Vagina (tissue), 2 donors: Measurements from ENCODE around the gene PDCL2. TPM values are rescaled to one million over a fixed set of nuclear protein-coding genes. Genes with fewer than 3 reads are reported as not detected.
"Not testable (repeated sequence)": the region's sequence is repeated elsewhere in the genome, so short reads cannot be mapped to it uniquely, and the experiment has no call there.

Experiments
- DNase-seq, 2 donors: peaks; one replicate each; pipeline ENCODE4 v3.0.0-alpha.2; 2017; ENCODE audit errors: extremely low spot score in 2 of 2
- H3K27ac ChIP-seq: fragments of 200-600 bp; sonication (generic); one replicate; pipeline ENCODE4 v1.5.1; 2019
- H3K27me3 ChIP-seq: fragments of 200-600 bp; sonication (generic); one replicate; pipeline ENCODE4 v1.5.1; 2019
- H3K36me3 ChIP-seq, 2 donors: fragments of 200-600 bp; sonication (generic); one replicate each; pipeline ENCODE4 v1.5.1; 2017 to 2019
- H3K4me1 ChIP-seq: fragments of 200-600 bp; sonication (generic); one replicate; pipeline ENCODE4 v1.5.1; 2019
- H3K4me3 ChIP-seq, 2 donors: fragments of 200-600 bp; sonication (generic); 1 replicate in 1 of 2; 2 replicates in 1 of 2; pipeline ENCODE4 v1.5.1; 2016 to 2019
- H3K9me3 ChIP-seq: fragments of 200-600 bp; sonication (generic); one replicate; pipeline ENCODE4 v1.5.1; 2019
- CTCF ChIP-seq, 3 experiments: fragments of 450-650 bp in 2 of 3; fragments of 200-600 bp in 1 of 3; sonication (generic) in 1 of 3; IDR thresholded peaks; one replicate each; pipeline ENCODE4 v1.5.1; 2017 to 2019; ENCODE audit warnings: antibody characterized with exemption in 3 of 3, mild to moderate bottlenecking in 2 of 3, moderate library complexity in 2 of 3
- POLR2A ChIP-seq, 2 donors: fragments of 450-650 bp; IDR thresholded peaks; one replicate each; pipeline ENCODE4 v1.6.1; 2017; ENCODE audit warnings: antibody characterized with exemption in 2 of 2, mild to moderate bottlenecking in 2 of 2, moderate library complexity in 2 of 2
- POLR2AphosphoS5 ChIP-seq, 2 donors: sonication (generic); formaldehyde crosslinking; IDR thresholded peaks; one replicate each; pipeline ENCODE4 v1.9.0; 2017; ENCODE audit warnings: antibody characterized with exemption in 2 of 2, mild to moderate bottlenecking in 2 of 2, low read depth in 1 of 2; ENCODE audit not compliant: insufficient read depth in 1 of 2
- intact Hi-C: fragments of 100-400 bp; cut with DNase I; formaldehyde crosslinking; loops from one replicate; pipeline ENCODE4 v1.15.1; 2023
- total RNA-seq: library from RNA; depleted of rRNA; stranded (reverse); fragments of >200 nt; gene quantifications from one replicate; pipeline ENCODE4 v1.2.3, GENCODE V29; 2016

The PDCL2 gene
- total RNA-seq, 1 donor from 2014 or later, result not detected

- no peaks in the 10 kb centered on the region for H3K9me3 ChIP-seq
- intact Hi-C loops, result no loop called here
Measured at GRCh38 chr4:55560096-55560495, 31.9 kb downstream of the PDCL2 start.

GRCh38 chr4:55554453-55555030, 37.5 kb downstream of the PDCL2 start:
- no peak for DNase-seq
- Histone ChIP-seq H3K27ac (peak overlapping the region; percentile 49), H3K36me3 (no peaks in the 10 kb centered on the region), H3K4me3 (no peak overlapping the region), H3K4me1 (peaks cover 6% of the 10 kb centered on the region), H3K27me3 (no peaks in the 10 kb centered on the region), H3K9me3 (no peaks in the 10 kb centered on the region)
- intact Hi-C loops, result no loop called here
- TF ChIP-seq POLR2A (IDR thresholded peaks at IDR 0.05), result no peak
- peak; percentile 21 to 48 (median 37) for TF ChIP-seq CTCF (IDR thresholded peaks at IDR 0.05)

More at GRCh38 chr4:55560096-55560495, 31.9 kb downstream of the PDCL2 start:
- TF ChIP-seq POLR2A (IDR thresholded peaks at IDR 0.05) (no peak), POLR2AphosphoS5 (IDR thresholded peaks at IDR 0.05; ENCODE audit: insufficient read depth in 1 of 2, low read depth in 1 of 2) (no peak), CTCF (IDR thresholded peaks at IDR 0.05) (no peak)
- H3K4me1 ChIP-seq, result no peaks in the 10 kb centered on the region
- H3K36me3 ChIP-seq, result no peaks in the 10 kb centered on the region
- no peak overlapping the region for H3K27ac ChIP-seq
- H3K27me3 ChIP-seq, result no peaks in the 10 kb centered on the region
- DNase-seq, result no peak
- no peak overlapping the region for H3K4me3 ChIP-seq

- Histone ChIP-seq H3K27ac (peak overlapping the region; percentile 49), H3K4me1 (peaks cover 6% of the 10 kb centered on the region), H3K36me3 (no peaks in the 10 kb centered on the region), H3K9me3 (no peaks in the 10 kb centered on the region), H3K4me3 (peak overlapping the region; percentile 33 to 41), H3K27me3 (no peaks in the 10 kb centered on the region)
- intact Hi-C loops, result no loop called here
- TF ChIP-seq POLR2A (IDR thresholded peaks at IDR 0.05), result no peak
- no peak for TF ChIP-seq CTCF (IDR thresholded peaks at IDR 0.05)
- no peak for TF ChIP-seq POLR2AphosphoS5 (IDR thresholded peaks at IDR 0.05; ENCODE audit: insufficient read depth in 1 of 2, low read depth in 1 of 2)
- no peak for DNase-seq
Measured at GRCh38 chr4:55553441-55554201, 38.4 kb downstream of the PDCL2 start.

- DNase-seq, result not testable (repeated sequence)
Measured at GRCh38 chr4:55551964-55552363, 40.1 kb downstream of the PDCL2 start.

GRCh38 chr4:55549888-55550287, 42.2 kb downstream of the PDCL2 start:
- H3K4me3 ChIP-seq, result no peak overlapping the region
- H3K27me3 ChIP-seq, result no peaks in the 10 kb centered on the region
- no peak overlapping the region for H3K27ac ChIP-seq
- no peaks in the 10 kb centered on the region for H3K36me3 ChIP-seq
- TF ChIP-seq POLR2A (IDR thresholded peaks at IDR 0.05) (no peak), POLR2AphosphoS5 (IDR thresholded peaks at IDR 0.05; ENCODE audit: insufficient read depth in 1 of 2, low read depth in 1 of 2) (no peak), CTCF (IDR thresholded peaks at IDR 0.05) (no peak)
- intact Hi-C loops, result no loop called here
- no peaks in the 10 kb centered on the region for H3K9me3 ChIP-seq
- DNase-seq, result no peak
- H3K4me1 ChIP-seq, result peaks cover 18% of the 10 kb centered on the region

More at GRCh38 chr4:55551964-55552363, 40.1 kb downstream of the PDCL2 start:
- H3K4me3 ChIP-seq, H3K36me3 ChIP-seq, intact Hi-C loops, H3K27me3 ChIP-seq, H3K27ac ChIP-seq, H3K9me3 ChIP-seq: not testable (repeated sequence)
- peaks cover 13% of the 10 kb centered on the region for H3K4me1 ChIP-seq
